HK-2 (cell line): ENCODE measurements around the gene NETO1.
A peak's percentile ranks its signal among the peaks of the same experiment; 100 is the strongest.

Experiments
- DNase-seq: peaks from one replicate; pipeline ENCODE4 v3.0.0-alpha.2; 2018; ENCODE audit not compliant: unreplicated experiment

NETO1 gene

GRCh38 chr18:72867746-72868584 lies at the start of gene NETO1:
NETO1 (minus strand) TSS chr18:72867987; CDS start chr18:72867291, 696 bp downstream.
- DNase-seq: peak; percentile 38

DNA sequence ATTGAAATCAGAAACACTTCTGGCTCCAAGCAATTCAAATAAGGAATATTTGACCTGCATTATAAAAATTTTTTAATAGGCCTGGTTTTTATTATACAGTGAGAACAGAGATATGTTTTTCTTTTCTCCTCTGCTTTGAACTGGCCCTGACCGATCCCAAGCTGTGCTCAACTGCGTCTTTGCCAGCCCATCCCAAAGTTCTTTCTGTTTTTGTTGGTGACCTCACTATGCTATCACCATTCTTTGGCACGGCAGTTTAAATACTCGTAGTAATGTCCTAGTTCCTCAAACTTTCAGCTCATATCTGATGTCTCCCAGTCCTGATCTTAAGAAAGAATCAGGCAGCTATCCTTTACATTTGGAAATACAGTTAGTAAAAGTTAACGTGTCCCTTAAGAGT lies 42.3 kb upstream of the NETO1 start:
- no peak for DNase-seq

DNA sequence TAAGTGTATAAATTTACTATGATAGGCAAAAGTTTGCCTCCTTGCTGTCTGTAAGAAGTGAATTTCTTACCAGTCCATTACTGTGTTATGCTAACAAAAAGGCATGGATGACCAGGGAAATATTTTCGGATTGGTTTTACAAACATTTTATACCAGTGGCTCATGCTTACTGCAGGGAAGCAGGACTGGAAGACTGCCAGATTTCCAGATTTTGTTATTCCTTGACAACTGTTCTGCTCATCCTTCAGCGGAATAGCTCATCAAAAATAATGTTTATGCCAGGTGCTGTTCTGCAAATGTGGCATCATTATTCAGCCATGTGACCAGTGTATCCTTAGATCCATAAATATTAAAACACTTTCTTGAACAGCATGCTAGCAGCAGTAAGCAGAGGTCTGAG lies 40.4 kb upstream of the NETO1 start:
- DNase-seq: no peak

DNA sequence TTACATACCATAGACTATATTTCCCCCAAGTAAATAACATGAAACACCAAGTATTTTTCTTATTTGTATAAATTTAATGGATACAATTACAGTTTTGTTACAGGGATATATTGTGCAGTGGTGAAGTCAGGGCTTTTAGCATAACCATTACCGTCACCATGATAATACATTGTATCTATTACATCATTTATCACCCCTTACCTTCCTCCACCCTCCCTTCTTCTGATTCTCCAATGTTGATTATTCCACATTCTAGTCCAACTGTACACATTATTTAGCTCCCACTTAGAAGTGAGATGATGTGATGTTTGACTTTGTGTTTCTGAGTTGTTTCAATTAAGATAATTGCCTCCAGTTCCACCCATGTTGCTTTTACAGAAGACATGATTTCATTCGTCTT lies 35.2 kb upstream of the NETO1 start:
- no peak for DNase-seq

GRCh38 chr18:72899338-72899737 lies 31.6 kb upstream of the NETO1 start:
- DNase-seq: no peak

GRCh38 chr18:72898870-72899269 lies 31.1 kb upstream of the NETO1 start:
- DNase-seq: no peak

DNA sequence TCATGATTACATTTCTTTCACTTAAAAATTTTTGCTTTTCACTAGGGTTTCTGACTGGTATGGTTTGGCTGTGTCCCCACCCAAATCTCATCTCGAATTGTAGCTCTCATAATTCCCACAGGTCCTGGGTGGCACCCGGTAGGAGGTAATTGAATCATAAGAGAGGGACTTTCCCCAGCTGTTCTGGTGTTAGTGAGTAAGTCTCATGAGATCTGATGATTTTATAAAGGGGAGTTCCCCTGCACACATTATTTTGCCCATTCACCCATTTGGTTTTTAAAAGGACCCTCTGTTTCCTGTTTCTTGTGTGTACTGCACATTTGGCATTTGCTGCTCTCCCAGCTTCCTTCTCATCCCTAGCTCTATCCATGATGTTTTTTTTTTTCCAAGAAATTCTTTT lies 27.8 kb upstream of the NETO1 start:
- DNase-seq: peak; percentile 8

- DNase-seq: no peak
Observed at GRCh38 chr18:72878561-72878960, 10.8 kb upstream of the NETO1 start.

DNA sequence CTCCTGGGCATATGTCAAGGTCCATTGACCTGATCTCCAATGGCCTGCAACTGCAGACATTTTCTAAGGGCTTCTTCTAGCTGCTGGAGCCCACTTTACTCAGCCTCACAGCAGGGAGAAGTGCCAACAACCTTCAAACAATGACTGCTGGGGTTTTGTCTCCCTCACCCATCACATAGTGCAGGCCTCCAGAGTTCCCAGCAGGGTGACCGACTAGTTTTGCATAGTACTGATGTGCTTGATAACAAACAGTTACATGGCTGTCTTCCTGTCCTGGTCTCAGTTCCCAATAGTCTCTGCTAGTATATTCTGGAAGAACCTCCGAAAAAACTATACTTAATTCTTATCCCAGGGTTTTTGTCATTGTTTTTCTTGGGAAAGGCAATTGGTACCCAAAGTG lies 10.4 kb upstream of the NETO1 start:
- DNase-seq: no peak

DNA sequence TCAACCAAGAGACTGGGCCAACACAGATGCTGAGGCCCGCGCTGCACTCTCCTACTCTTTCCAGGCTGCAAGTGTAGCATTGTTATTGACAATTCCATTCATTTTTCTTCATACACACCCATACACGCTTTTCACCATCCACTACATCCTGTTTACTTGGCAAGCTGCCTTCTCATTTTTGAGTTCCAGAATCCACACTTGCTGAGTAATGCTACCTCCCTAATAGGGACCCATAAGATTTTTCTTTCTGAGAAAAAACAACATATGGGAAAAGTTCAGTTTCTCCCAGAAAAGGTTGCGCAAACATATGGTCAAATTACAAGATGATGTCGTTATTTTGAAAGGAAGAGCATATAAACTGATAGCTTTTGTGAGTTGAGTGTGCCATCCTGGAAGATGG lies 3.3 kb upstream of the NETO1 start:
- DNase-seq: no peak

DNA sequence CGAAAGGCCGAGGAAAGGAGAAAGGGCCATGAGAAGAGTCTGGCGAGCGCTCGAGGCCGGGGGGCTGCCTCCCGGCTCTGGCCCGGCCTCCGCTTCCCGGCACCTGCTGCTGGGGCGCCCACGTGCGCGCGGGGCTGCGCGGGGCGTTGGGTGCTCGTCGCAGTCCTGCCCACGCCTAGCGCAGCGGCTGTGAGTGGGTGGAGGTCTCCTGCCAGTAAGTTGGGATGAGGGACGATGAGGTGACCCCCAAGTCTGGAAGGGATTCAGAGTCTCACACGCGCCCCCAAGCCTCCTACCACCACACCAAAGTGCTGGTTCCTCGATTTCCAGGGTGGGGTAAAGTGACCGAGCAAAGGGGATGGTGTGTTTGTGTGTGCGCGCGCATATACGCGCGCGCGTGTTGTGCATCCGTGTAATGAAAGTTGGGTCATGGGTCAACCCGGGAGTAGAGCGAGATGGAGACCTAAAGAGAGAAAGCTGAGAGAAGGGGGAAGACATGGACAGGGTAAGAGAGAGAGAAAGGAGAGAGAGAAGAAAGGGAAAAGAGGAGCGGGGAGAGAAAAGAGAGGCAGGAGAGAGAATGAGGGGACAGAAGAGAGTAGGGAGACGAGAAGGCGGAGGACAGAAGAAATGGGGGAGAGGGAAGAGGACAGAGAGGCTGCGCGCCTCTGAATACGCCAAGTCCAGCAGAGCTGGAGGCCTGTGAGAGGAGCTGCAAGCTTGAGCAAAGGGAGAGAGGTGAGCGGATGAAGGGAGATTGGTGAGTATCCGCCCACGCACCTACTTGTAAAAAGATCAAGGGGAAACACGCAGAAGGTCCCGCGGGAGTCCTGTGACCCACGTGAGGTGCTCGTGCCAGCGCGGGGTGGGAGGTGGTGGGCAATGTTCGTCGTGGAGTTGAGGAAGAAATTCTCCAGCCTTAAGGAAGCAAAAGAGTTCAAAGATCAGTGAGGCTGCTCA lies 1.7 kb upstream of the NETO1 start:
- DNase-seq: no peak

GRCh38 chr18:72868585-72869225 lies 918 bp upstream of the NETO1 start:
- DNase-seq: peak; percentile 10

GRCh38 chr18:72866901-72867745 lies 664 bp downstream of the NETO1 start:
- DNase-seq: peak; percentile 19

DNA sequence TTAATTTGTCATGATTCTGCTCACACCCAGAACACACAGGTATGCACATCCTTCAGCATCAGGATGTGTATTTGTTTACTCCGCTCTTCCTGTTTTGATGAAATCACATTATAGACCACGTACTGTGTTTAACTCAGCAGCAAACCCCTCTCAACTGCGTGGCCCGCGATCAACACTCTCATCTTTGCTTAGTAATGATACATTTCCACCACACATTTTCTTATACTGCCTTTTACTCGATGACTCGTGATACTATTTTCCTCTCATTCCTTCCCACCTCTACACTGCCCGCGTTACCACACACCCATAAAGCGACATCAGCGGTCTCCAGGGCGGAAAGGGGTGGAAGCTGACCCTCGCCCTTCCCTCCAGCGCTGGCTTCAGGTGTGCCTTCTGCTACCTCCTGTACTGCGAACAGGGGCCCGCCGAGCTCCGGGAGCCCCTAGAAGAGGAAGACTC lies 1.3 kb downstream of the NETO1 start:
- DNase-seq: no peak

DNA sequence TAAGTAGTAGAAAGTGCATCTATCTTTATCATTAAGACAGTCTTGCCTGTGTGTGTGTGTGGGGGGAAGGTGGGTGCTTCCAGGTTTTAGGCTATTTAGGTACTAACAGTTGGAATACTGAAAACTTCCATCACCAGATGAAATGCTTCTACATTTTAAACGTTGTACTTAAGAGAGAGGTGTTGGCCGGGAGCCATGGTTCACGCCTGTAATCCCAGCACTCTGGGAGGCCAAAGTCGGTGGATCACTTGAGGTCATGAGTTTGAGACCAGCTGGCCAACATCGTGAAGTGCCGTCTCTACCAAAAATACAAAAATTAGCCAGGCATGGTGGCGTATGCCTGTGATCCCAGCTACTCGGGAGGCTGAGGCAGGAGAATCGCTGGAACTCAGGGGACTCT lies 4.0 kb downstream of the NETO1 start:
- DNase-seq: no peak

DNA sequence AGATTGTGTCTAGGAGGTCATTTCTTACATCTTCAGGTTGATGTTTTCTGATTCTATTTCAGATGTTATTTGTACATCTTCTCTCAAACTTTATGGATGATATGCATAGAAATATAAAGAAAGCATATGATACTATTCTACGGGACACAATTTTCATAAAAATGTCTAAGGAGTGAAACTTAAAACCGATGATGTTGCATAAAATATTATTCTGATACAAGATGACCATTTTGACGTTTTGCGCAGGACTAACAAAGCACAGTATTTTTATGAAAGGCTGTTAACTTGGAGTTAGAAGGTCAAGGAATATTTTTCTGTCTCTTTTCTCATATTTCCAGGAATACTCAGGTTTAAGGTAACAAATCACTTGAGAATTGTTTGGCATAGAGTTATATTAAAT lies 8.7 kb downstream of the NETO1 start:
- no peak for DNase-seq

DNA sequence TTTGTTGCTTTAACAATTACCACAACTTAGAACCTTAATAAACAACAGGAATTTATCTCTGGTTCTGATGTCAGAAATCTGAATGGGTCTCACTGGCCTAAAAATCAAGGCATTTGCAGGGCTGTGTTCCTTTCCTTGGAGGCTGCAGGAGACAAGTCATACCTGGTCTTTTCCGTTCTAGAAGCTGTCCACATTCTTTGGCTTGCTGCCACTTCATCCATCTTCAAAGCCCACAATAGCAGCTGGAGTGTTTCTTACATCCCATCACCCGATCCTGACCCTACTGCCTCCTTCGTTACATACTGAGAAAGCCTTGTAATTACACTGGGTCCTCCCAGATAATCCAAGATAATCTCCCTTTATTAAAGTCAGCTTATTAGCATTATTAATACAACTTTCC lies 18.1 kb downstream of the NETO1 start:
- no peak for DNase-seq

- no peak for DNase-seq
Observed at GRCh38 chr18:72848503-72849237, 19.1 kb downstream of the NETO1 start.

DNA sequence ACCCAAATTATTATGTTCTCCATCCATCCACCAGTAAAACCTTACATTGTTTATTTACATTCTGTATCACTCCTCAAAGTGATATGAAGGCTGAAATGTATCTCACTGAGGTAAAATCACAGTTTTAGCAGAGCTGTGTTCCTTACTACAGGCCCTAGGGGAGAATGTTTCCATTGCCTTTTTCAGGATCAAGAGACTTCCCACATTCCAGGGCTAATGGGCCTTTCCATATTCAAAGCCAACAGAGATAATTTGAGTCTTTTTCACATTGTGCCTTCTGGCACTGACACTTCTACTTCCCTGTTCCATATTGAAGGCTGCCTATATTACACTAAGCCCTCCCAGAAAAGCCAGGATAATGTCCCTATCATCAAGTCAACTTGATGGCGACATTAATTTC lies 20.0 kb downstream of the NETO1 start:
- no peak for DNase-seq

- no peak for DNase-seq
Observed at GRCh38 chr18:72846736-72847533, 20.9 kb downstream of the NETO1 start.
